Bronchial epithelial cell (primary cell): ENCODE measurements around the gene KLHL11. TPM values are rescaled to one million over a fixed set of nuclear protein-coding genes. Genes with fewer than 3 reads are reported as not detected.

Source experiments
- DNase-seq: peaks from one replicate; pipeline ENCODE4 v3.0.0-alpha.2; 2010; ENCODE audit warnings: low read depth
- FAIRE-seq: peaks from 2 replicates; lab custom pipeline; 2011; peaks lifted over from hg19 to GRCh38; lab: Jason Lieb, UNC
- H3K27me3 ChIP-seq: 2 replicates; pipeline ENCODE4 v1.5.1; 2011; ENCODE audit warnings: low read length; ENCODE audit not compliant: control insufficient read depth, insufficient read depth
- H3K36me3 ChIP-seq: 2 replicates; pipeline ENCODE4 v1.5.1; 2011; ENCODE audit warnings: low read length; ENCODE audit not compliant: control insufficient read depth, insufficient read depth
- H3K4me3 ChIP-seq: 2 replicates; pipeline ENCODE4 v1.5.1; 2011; ENCODE audit warnings: mild to moderate bottlenecking, low read depth, low read length, control low read depth
- CTCF ChIP-seq: IDR thresholded peaks from 2 replicates; pipeline ENCODE4 v1.5.1; 2011; ENCODE audit warnings: mild to moderate bottlenecking, moderate library complexity, low read length, control low read depth, inconsistent platforms; ENCODE audit not compliant: insufficient read depth, severe bottlenecking
- total RNA-seq: library from RNA; depleted of rRNA; stranded (reverse); fragments of >200 nt; gene quantifications from 2 replicates; pipeline ENCODE4 v1.2.1, GENCODE V29; 2014

Gene KLHL11
- total RNA-seq, 1 donor from 2014 or later = 33.2 TPM

- FAIRE-seq (no peak), DNase-seq (no peak)
- Histone ChIP-seq H3K27me3 (no peaks in the 10 kb centered on the region), H3K36me3 (peaks cover 10% of the 10 kb centered on the region), H3K4me3 (no peak overlapping the region)
- TF ChIP-seq CTCF = no peak
These were observed 39.9 kb downstream of the KLHL11 start for GRCh38 chr17:41825175-41825845.

GRCh38 chr17:41824086-41824485, 41.1 kb downstream of the KLHL11 start:
- Histone ChIP-seq H3K27me3 (no peaks in the 10 kb centered on the region), H3K36me3 (peaks cover 8% of the 10 kb centered on the region), H3K4me3 (no peak overlapping the region)
- DNase-seq = no peak
- no peak for TF ChIP-seq CTCF
- no peak for FAIRE-seq

- FAIRE-seq (no peak), DNase-seq (no peak)
- H3K4me3 ChIP-seq = no peak overlapping the region
- no peaks in the 10 kb centered on the region for H3K27me3 ChIP-seq
- TF ChIP-seq CTCF = no peak
- peaks cover 8% of the 10 kb centered on the region for H3K36me3 ChIP-seq
These were observed 41.6 kb downstream of the KLHL11 start for GRCh38 chr17:41823580-41823979.

- DNase-seq (no peak), FAIRE-seq (no peak)
- TF ChIP-seq CTCF = no peak
- Histone ChIP-seq H3K36me3 (peaks cover 12% of the 10 kb centered on the region), H3K27me3 (no peaks in the 10 kb centered on the region), H3K4me3 (no peak overlapping the region)
These were observed 42.1 kb downstream of the KLHL11 start for GRCh38 chr17:41823141-41823524.

GRCh38 chr17:41822216-41823140, 42.7 kb downstream of the KLHL11 start:
- H3K27me3 ChIP-seq = no peaks in the 10 kb centered on the region
- H3K4me3 ChIP-seq = no peak overlapping the region
- DNase-seq (no peak), FAIRE-seq (no peak)
- TF ChIP-seq CTCF = no peak
- peaks cover 12% of the 10 kb centered on the region for H3K36me3 ChIP-seq
